GM23338 (cell line): ENCODE measurements around the gene KCTD15. TPM values are rescaled to one million over a fixed set of nuclear protein-coding genes. Genes with fewer than 3 reads are reported as not detected.

ENCODE experiments used
- ATAC-seq: fragments of 200-7000 bp; cut with Tn5 transposase; 3 replicates; pipeline ENCODE4 v1.9.1; 2020
- DNase-seq: peaks from one replicate; pipeline ENCODE4 v3.0.0-alpha.2; 2015; ENCODE audit warnings: low spot score
- H2AFZ ChIP-seq: fragments of 200-600 bp; sonication (generic); 2 replicates; pipeline ENCODE4 v1.8.0; 2016; ENCODE audit warnings: antibody characterized with exemption, mild to moderate bottlenecking, moderate library complexity
- H3F3A ChIP-seq: fragments of 200-600 bp; sonication (generic); replicated peaks from 2 replicates; pipeline ENCODE4 v1.8.0; 2017; ENCODE audit warnings: antibody characterized with exemption, mixed run types, low read depth
- H3K27ac ChIP-seq: fragments of 200-600 bp; sonication (generic); 2 replicates; pipeline ENCODE4 v1.6.1; 2016; ENCODE audit warnings: low read depth
- H3K27me3 ChIP-seq: fragments of 200-600 bp; sonication (generic); 2 replicates; pipeline ENCODE4 v1.8.0; 2016; ENCODE audit warnings: mild to moderate bottlenecking, mixed run types, moderate library complexity; ENCODE audit not compliant: insufficient read depth
- H3K36me3 ChIP-seq: fragments of 200-600 bp; sonication (generic); 2 replicates; pipeline ENCODE4 v1.8.0; 2016; ENCODE audit warnings: mild to moderate bottlenecking; ENCODE audit not compliant: insufficient read depth
- H3K4me1 ChIP-seq: fragments of 200-600 bp; sonication (generic); 2 replicates; pipeline ENCODE4 v1.8.0; 2016; ENCODE audit warnings: mild to moderate bottlenecking, moderate library complexity; ENCODE audit not compliant: insufficient read depth
- H3K4me2 ChIP-seq: fragments of 200-600 bp; sonication (generic); 2 replicates; pipeline ENCODE4 v1.7.1; 2017; ENCODE audit warnings: mixed run types
- H3K4me3 ChIP-seq: fragments of 200-600 bp; sonication (generic); 2 replicates; pipeline ENCODE4 v1.6.1; 2016; ENCODE audit warnings: mixed run types
- H3K79me2 ChIP-seq: fragments of 200-600 bp; sonication (generic); replicated peaks from 2 replicates; pipeline ENCODE4 v1.8.0; 2017; ENCODE audit warnings: mild to moderate bottlenecking; ENCODE audit not compliant: insufficient read depth
- H3K9me2 ChIP-seq: fragments of 200-600 bp; sonication (generic); 2 replicates; pipeline ENCODE4 v1.8.0; 2017; ENCODE audit not compliant: insufficient read depth
- H4K20me1 ChIP-seq: fragments of 200-600 bp; sonication (generic); replicated peaks from 2 replicates; pipeline ENCODE4 v1.8.0; 2017; ENCODE audit warnings: mild to moderate bottlenecking; ENCODE audit not compliant: insufficient read depth
- H3K27ac Mint-ChIP-seq: 2 replicates; pipeline ENCODE4 v1.8.0; 2020; ENCODE audit warnings: inconsistent platforms, mild to moderate bottlenecking, moderate library complexity, mixed read lengths
- H3K27me3 Mint-ChIP-seq: 3 replicates; pipeline ENCODE4 v1.8.0; 2022; ENCODE audit warnings: low read depth, mild to moderate bottlenecking, moderate library complexity, mixed read lengths, inconsistent platforms; ENCODE audit not compliant: insufficient read depth, poor library complexity
- H3K36me3 Mint-ChIP-seq: 3 replicates; pipeline ENCODE4 v1.8.0; 2021; ENCODE audit warnings: low read depth, mild to moderate bottlenecking, inconsistent platforms, moderate library complexity, mixed read lengths
- H3K4me1 Mint-ChIP-seq: 3 replicates; pipeline ENCODE4 v1.8.0; 2020; ENCODE audit warnings: mild to moderate bottlenecking, inconsistent platforms, mixed read lengths
- H3K4me3 Mint-ChIP-seq: 3 replicates; pipeline ENCODE4 v1.8.0; 2021; ENCODE audit warnings: moderate library complexity, mild to moderate bottlenecking, inconsistent platforms, mixed read lengths
- H3K9me3 Mint-ChIP-seq: 3 replicates; pipeline ENCODE4 v1.8.0; 2020; ENCODE audit warnings: moderate library complexity, mild to moderate bottlenecking, inconsistent platforms, mixed read lengths
- ETS1 ChIP-seq: IDR thresholded peaks from 2 replicates; pipeline ENCODE4 v1.6.1; 2016; ENCODE audit warnings: antibody characterized with exemption
- EZH2 ChIP-seq: fragments of 200-600 bp; sonication (generic); IDR thresholded peaks from one replicate; pipeline ENCODE4 v1.8.0; 2017; ENCODE audit warnings: antibody characterized with exemption, mild to moderate bottlenecking, low read depth; ENCODE audit not compliant: unreplicated experiment
- EZH2phosphoT487 ChIP-seq: fragments of 200-600 bp; sonication (generic); IDR thresholded peaks from one replicate; pipeline ENCODE4 v1.8.1; 2018; ENCODE audit warnings: antibody characterized with exemption; ENCODE audit not compliant: unreplicated experiment
- JUNB ChIP-seq: IDR thresholded peaks from one replicate; pipeline ENCODE4 v1.6.1; 2016; ENCODE audit warnings: antibody characterized with exemption; ENCODE audit not compliant: unreplicated experiment
- POLR2AphosphoS5 ChIP-seq: IDR thresholded peaks from 2 replicates; pipeline ENCODE4 v1.6.1; 2016; ENCODE audit warnings: antibody characterized with exemption, low read depth
- ZNF114 ChIP-seq: fragments of 250-450 bp; sonication (Bioruptor Pico); IDR thresholded peaks from 2 replicates; pipeline ENCODE4 v1.5.0; 2020; ENCODE audit warnings: mild to moderate bottlenecking, moderate library complexity
- ZNF331 ChIP-seq: fragments of 250-450 bp; sonication (Bioruptor Pico); IDR thresholded peaks from 2 replicates; pipeline ENCODE4 v1.5.0; 2020; ENCODE audit warnings: low read depth, mild to moderate bottlenecking, moderate library complexity
- polyA plus RNA-seq: library from polyadenylated mRNA; unstranded; fragments of >200 nt; fragmentation: Nextera tagmentation; extraction: Ambion mirVana; gene quantifications from 2 replicates; pipeline ENCODE4 v1.2.1, GENCODE V29; 2016
- total RNA-seq: library from RNA; depleted of rRNA; stranded (reverse); fragments of >200 nt; shearing (Covaris generic); gene quantifications from 2 replicates; pipeline ENCODE4 v1.2.3, GENCODE V29; 2014
- TF ChIP-seq, protein P1 (sequence below): fragments of 250-450 bp; sonication (Bioruptor Pico); IDR thresholded peaks from 2 replicates; pipeline ENCODE4 v1.5.0; 2020; ENCODE audit warnings: mild to moderate bottlenecking, moderate library complexity
- TF ChIP-seq, protein P2 (sequence below), 2 experiments: fragments of 200-600 bp in 1 of 2; sonication (generic) in 1 of 2; conservative IDR thresholded peaks; 2 replicates each; pipeline versions ENCODE4 v1.5.1 to v1.6.1; 2016 to 2017; ENCODE audit warnings: antibody characterized with exemption in 2 of 2, low read depth in 2 of 2, mild to moderate bottlenecking in 2 of 2, moderate library complexity in 1 of 2

Gene KCTD15
- total and polyA plus RNA-seq, 2 experiments from 2014 or later, result 5.1 to 60.1 TPM

DNA sequence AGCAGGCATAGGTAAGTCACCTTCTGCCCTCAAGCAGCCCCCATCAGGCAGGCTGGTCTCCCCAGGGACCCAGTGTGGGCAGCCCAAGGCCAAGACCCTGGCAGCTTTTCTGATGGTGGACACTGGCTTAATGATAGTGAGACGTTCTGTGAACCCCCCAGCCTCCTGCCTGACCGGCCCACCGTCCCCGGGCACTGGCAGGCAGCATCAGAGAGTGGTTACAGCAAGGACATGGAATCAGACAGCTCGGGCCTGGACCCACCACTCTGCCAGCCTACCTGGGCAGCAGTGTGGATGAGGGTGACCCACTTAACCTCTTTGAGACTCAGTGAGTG lies 45.3 kb upstream of the KCTD15 start (continued):
- TF ChIP-seq, protein P1, sequence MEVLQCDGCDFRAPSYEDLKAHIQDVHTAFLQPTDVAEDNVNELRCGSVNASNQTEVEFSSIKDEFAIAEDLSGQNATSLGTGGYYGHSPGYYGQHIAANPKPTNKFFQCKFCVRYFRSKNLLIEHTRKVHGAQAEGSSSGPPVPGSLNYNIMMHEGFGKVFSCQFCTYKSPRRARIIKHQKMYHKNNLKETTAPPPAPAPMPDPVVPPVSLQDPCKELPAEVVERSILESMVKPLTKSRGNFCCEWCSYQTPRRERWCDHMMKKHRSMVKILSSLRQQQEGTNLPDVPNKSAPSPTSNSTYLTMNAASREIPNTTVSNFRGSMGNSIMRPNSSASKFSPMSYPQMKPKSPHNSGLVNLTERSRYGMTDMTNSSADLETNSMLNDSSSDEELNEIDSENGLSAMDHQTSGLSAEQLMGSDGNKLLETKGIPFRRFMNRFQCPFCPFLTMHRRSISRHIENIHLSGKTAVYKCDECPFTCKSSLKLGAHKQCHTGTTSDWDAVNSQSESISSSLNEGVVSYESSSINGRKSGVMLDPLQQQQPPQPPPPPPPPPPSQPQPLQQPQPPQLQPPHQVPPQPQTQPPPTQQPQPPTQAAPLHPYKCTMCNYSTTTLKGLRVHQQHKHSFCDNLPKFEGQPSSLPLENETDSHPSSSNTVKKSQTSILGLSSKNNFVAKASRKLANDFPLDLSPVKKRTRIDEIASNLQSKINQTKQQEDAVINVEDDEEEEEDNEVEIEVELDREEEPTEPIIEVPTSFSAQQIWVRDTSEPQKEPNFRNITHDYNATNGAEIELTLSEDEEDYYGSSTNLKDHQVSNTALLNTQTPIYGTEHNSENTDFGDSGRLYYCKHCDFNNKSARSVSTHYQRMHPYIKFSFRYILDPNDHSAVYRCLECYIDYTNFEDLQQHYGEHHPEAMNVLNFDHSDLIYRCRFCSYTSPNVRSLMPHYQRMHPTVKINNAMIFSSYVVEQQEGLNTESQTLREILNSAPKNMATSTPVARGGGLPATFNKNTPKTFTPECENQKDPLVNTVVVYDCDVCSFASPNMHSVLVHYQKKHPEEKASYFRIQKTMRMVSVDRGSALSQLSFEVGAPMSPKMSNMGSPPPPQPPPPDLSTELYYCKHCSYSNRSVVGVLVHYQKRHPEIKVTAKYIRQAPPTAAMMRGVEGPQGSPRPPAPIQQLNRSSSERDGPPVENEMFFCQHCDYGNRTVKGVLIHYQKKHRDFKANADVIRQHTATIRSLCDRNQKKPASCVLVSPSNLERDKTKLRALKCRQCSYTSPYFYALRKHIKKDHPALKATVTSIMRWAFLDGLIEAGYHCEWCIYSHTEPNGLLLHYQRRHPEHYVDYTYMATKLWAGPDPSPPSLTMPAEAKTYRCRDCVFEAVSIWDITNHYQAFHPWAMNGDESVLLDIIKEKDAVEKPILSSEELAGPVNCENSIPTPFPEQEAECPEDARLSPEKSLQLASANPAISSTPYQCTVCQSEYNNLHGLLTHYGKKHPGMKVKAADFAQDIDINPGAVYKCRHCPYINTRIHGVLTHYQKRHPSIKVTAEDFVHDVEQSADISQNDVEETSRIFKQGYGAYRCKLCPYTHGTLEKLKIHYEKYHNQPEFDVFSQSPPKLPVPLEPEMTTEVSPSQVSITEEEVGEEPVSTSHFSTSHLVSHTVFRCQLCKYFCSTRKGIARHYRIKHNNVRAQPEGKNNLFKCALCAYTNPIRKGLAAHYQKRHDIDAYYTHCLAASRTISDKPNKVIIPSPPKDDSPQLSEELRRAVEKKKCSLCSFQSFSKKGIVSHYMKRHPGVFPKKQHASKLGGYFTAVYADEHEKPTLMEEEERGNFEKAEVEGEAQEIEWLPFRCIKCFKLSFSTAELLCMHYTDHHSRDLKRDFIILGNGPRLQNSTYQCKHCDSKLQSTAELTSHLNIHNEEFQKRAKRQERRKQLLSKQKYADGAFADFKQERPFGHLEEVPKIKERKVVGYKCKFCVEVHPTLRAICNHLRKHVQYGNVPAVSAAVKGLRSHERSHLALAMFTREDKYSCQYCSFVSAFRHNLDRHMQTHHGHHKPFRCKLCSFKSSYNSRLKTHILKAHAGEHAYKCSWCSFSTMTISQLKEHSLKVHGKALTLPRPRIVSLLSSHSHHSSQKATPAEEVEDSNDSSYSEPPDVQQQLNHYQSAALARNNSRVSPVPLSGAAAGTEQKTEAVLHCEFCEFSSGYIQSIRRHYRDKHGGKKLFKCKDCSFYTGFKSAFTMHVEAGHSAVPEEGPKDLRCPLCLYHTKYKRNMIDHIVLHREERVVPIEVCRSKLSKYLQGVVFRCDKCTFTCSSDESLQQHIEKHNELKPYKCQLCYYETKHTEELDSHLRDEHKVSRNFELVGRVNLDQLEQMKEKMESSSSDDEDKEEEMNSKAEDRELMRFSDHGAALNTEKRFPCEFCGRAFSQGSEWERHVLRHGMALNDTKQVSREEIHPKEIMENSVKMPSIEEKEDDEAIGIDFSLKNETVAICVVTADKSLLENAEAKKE (CRISPR knock-in tag), result no peak
- TF ChIP-seq EZH2 (no peak), ZNF331 (CRISPR knock-in tag) (no peak)
- TF ChIP-seq, protein P2, sequence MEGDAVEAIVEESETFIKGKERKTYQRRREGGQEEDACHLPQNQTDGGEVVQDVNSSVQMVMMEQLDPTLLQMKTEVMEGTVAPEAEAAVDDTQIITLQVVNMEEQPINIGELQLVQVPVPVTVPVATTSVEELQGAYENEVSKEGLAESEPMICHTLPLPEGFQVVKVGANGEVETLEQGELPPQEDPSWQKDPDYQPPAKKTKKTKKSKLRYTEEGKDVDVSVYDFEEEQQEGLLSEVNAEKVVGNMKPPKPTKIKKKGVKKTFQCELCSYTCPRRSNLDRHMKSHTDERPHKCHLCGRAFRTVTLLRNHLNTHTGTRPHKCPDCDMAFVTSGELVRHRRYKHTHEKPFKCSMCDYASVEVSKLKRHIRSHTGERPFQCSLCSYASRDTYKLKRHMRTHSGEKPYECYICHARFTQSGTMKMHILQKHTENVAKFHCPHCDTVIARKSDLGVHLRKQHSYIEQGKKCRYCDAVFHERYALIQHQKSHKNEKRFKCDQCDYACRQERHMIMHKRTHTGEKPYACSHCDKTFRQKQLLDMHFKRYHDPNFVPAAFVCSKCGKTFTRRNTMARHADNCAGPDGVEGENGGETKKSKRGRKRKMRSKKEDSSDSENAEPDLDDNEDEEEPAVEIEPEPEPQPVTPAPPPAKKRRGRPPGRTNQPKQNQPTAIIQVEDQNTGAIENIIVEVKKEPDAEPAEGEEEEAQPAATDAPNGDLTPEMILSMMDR (conservative IDR thresholded peaks at IDR 0.05; ENCODE audit: low read depth in 2 of 2), result no peak

DNA sequence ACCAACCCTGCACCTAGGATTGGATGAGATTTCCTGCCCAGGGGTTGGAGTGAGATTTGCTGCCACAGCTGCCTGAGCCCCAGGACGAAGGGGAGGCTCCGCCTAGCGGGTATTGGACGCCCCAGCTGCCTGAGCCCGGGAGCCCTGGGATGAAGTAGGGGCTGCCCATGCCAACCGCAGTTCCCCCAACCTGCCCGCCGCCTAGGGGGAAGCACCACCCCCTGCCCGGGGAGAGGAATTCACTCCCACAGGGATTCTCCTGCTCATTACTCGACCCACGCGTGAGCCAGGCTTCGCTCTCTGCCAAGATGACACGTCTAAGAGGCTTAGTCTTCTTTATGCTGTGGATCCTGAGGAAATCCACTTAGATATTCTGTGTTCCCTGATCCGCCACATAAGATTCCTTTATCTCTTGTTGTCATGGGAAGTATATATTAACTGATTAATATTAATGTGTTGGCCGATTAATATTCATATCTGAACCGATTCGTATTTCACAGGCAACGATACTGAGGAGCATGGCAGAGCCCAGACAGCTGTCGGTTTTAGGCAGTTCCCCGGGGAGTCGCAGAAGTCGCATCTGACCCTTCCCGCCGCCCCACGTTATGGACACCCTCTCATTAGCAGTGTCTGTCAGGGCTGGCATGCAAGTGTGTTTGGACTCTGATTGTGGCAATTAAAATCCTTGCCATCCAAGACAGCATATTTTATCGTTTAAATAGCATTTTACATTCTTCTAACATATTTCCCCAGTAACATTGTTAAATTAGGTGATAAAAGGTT lies 44.5 kb upstream of the KCTD15 start:
- Mint-ChIP-seq H3K27me3 (peaks cover 4% of the 10 kb centered on the region), H3K4me3 (no peak overlapping the region), H3K9me3 (no peaks in the 10 kb centered on the region), H3K27ac (no peak overlapping the region), H3K4me1 (peaks cover 2% of the 10 kb centered on the region; the same call in 1 of the 3 replicates), H3K36me3 (no peaks in the 10 kb centered on the region)
- no peaks in the 10 kb centered on the region; the same call in 1 of the 2 replicates for H4K20me1 ChIP-seq
- no peak overlapping the region for H3K27ac ChIP-seq
- no peak overlapping the region for H3K4me2 ChIP-seq
- no peaks in the 10 kb centered on the region for H3K79me2 ChIP-seq
- no peaks in the 10 kb centered on the region for H3K9me2 ChIP-seq
- no peaks in the 10 kb centered on the region for H3K4me1 ChIP-seq
- no peaks in the 10 kb centered on the region for H3F3A ChIP-seq
- H2AFZ ChIP-seq, result no peak overlapping the region
- no peaks in the 10 kb centered on the region for H3K27me3 ChIP-seq
- ATAC-seq, result no peak; the same call in 2 of the 3 replicates
- H3K36me3 ChIP-seq, result no peaks in the 10 kb centered on the region
- H3K4me3 ChIP-seq, result no peak overlapping the region
- DNase-seq, result no peak
- no peak for TF ChIP-seq POLR2AphosphoS5
- TF ChIP-seq ZNF114 (CRISPR knock-in tag), result no peak
- no peak for TF ChIP-seq EZH2phosphoT487
- TF ChIP-seq, protein P2 (conservative IDR thresholded peaks at IDR 0.05; ENCODE audit: low read depth in 2 of 2), result no peak
- TF ChIP-seq ETS1, result no peak
- no peak for TF ChIP-seq JUNB
